ENCODE data around the gene SLC3A2. TPM values are rescaled to one million over a fixed set of nuclear protein-coding genes. Genes with fewer than 3 reads are reported as not detected.
"Not testable (repeated sequence)": the region's sequence is repeated elsewhere in the genome, so short reads cannot be mapped to it uniquely, and the experiment has no call there.

Gene SLC3A2
- total RNA-seq, 2 donors from 2014 or later: 730 to 898 TPM

DNA sequence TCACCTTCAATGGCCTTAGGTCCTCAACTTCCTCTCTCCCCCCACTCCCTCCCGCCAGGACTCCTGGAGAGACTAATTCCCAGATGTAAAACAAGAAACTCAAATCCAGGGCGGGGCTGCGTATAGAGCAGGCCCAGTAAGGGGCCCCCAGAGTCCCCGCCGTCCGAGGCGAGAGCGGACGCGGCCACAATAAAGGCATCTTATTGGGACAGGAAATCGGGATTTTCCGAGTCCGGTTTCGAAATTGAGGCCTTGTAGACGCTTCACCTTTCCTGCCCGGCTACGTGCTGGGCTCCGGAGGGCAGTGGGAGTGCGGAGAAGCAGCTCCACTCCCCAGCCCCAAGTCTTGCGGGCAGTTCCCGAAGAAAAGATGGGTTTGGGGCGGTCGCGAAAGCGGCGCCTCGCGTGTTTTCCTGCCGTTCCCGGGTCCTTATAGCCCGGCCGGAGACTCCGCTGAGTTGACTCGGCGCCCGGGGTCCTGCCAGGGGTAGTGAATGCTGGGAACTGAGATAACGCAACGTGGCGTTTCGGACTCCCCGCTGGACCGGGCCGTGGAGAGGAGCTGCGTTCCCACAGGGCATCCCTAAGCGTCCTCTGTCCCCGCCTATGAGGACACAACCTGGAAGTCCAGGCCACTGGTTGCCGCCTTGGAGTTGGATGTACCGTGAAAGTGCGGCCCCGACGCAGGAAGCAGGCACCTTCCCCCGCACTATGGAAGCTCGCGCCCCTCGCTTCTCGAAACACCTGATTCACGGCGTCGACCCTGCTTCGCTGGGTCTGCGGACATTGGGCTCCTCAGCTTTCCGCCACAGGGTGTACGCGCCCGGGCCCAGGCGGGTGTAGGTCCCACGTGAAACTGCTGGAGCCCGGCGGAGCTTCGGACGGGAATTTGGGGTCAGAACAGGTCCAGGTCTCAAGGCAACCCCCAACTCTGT lies 45.3 kb downstream of the SLC3A2 start:
- ATAC-seq (replicated peaks in 1 of 2) (no peak), DNase-seq (no peak)
- Mint-ChIP-seq H3K27me3 (ENCODE audit: low read depth) (peaks cover 81% of the 10 kb centered on the region), H3K9me3 (no peaks in the 10 kb centered on the region), H3K36me3 (ENCODE audit: insufficient read depth in 2 of 2) (no peaks in the 10 kb centered on the region), H3K27ac (no peak overlapping the region), H3K4me3 (peak overlapping the region; percentile 69), H3K4me1 (ENCODE audit: low read depth) (peaks cover 38% of the 10 kb centered on the region)

DNA sequence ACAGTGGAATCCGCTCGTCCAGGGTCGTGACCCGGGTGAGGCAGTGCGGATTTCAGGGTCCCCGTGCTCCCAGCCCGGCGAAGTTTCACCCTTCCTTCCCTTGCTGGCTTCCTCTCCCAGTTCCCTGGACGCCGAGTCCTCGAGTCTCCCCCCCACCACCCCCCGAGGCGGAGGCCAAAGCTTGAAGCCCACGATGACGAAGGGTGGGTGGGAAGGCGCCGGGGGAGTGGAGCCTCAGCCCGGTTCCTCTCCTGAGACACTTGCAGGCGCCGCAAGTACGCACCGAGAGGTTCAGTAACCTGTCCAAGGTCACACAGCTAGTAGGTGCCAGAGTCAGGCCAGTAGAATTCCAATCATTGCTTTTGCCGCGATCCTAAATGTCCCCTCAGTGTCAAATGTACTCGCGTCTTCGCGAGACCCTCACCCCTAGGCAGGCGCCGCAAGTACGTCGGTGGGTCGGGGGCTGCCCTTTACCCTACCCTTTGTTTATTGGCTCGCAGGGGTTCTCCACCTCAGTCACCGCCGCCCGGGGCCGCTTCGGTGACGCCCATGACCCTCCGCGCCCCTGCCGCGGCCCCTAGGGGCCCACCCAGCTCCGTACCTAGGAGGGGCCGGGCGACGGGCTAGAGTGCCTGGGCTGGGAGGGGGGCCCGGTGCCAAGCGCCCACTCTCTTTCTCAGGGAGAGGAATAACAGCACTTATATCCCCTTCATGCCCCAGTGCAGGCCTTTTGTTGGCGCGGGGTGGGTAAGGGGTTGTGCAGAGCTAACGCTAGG lies 46.2 kb downstream of the SLC3A2 start:
- peaks cover 83% of the 10 kb centered on the region for H3K27me3 Mint-ChIP-seq (ENCODE audit: low read depth)
- H3K4me1 Mint-ChIP-seq (ENCODE audit: low read depth): peaks cover 37% of the 10 kb centered on the region
- H3K9me3 Mint-ChIP-seq: no peaks in the 10 kb centered on the region
- DNase-seq (no peak), ATAC-seq (replicated peaks in 1 of 2) (no peak)
- H3K4me3 Mint-ChIP-seq: peak overlapping the region; percentile 69
- H3K36me3 Mint-ChIP-seq (ENCODE audit: insufficient read depth in 2 of 2): no peaks in the 10 kb centered on the region
- H3K27ac Mint-ChIP-seq: no peak overlapping the region

GRCh38 chr11:62928011-62928410 lies 47.3 kb downstream of the SLC3A2 start:
- ATAC-seq (replicated peaks in 1 of 2): no peak
- peaks cover 78% of the 10 kb centered on the region for H3K27me3 Mint-ChIP-seq (ENCODE audit: low read depth)
- no peaks in the 10 kb centered on the region for H3K9me3 Mint-ChIP-seq
- H3K27ac Mint-ChIP-seq: no peak overlapping the region
- no peaks in the 10 kb centered on the region for H3K36me3 Mint-ChIP-seq (ENCODE audit: insufficient read depth in 2 of 2)
- no peak overlapping the region for H3K4me3 Mint-ChIP-seq
- no peak for DNase-seq
- H3K4me1 Mint-ChIP-seq (ENCODE audit: low read depth): peaks cover 26% of the 10 kb centered on the region

GRCh38 chr11:62930157-62930556 lies 49.5 kb downstream of the SLC3A2 start:
- Mint-ChIP-seq H3K4me3 (no peak overlapping the region), H3K4me1 (ENCODE audit: low read depth) (peaks cover 14% of the 10 kb centered on the region), H3K27me3 (ENCODE audit: low read depth) (peaks cover 63% of the 10 kb centered on the region), H3K9me3 (no peaks in the 10 kb centered on the region), H3K36me3 (ENCODE audit: insufficient read depth in 2 of 2) (no peaks in the 10 kb centered on the region), H3K27ac (no peak overlapping the region)
- ATAC-seq (replicated peaks in 1 of 2) (no peak), DNase-seq (no peak)

DNA sequence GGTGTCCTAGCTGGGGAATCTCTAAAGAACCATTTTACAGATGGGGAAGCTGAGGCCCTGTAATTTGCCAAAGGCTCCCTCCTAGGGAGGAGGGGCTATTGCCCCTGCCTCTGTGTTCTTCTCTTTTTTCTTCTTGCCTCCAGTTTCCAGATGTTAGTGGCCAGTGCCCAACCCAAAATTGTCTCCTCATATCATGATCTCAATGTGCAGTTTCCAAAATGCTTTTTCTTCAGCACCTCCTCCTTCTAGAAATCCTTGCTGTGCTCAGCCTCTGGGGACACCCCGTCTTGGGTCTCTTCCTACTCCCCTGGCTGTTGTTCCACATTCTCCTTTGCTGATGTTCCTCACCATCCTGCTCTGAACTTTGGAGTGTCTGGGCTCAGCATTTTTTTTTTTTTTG lies 50.0 kb downstream of the SLC3A2 start:
- Mint-ChIP-seq H3K9me3 (no peaks in the 10 kb centered on the region), H3K36me3 (ENCODE audit: insufficient read depth in 2 of 2) (no peaks in the 10 kb centered on the region), H3K4me3 (no peak overlapping the region), H3K27ac (no peak overlapping the region), H3K4me1 (ENCODE audit: low read depth) (peaks cover 9% of the 10 kb centered on the region), H3K27me3 (ENCODE audit: low read depth) (peaks cover 58% of the 10 kb centered on the region)
- no peak for DNase-seq
- no peak for ATAC-seq (replicated peaks in 1 of 2)

DNA sequence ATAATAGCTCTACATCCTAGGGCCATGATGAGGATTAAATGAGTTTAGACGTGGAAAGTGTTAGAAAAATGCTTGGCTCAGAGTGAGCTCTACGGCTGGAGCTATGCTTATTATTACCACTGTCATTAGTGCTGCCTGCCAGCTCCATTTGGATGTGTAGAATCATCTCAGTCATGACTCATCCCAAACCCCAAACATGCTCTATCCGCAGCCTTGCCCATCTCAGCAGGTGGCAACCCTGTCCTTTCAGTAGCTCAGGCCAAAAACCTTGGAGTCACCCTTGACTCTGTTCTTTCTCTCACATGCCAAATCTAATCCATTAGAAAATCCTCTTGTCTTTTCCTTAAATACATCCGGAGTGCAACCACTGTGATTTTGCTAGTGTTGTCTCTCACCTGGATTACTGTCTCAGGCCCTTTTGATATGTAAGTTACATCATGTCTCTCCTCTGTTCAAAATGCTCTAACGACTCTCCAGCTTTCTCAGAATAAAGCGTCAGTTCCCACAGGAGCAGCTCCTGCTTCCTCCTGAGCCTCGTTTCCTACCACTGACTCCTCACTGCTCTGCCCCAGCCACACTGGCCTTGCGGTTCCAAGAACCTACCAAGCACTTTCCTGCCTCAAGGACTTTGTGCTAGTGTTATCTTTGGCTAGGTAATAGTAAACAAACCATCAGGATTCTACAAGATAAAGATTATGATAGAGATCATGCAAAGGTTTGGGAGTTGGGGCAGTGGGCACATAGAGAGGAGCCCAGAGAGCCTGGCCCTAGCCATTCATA lies 51.0 kb downstream of the SLC3A2 start:
- H3K4me1 Mint-ChIP-seq (ENCODE audit: low read depth): no peaks in the 10 kb centered on the region

GRCh38 chr11:62933285-62933684 lies 52.6 kb downstream of the SLC3A2 start:
- no peak for DNase-seq
- Mint-ChIP-seq H3K36me3 (ENCODE audit: insufficient read depth in 2 of 2) (peaks cover 6% of the 10 kb centered on the region in 2 donors), H3K4me1 (ENCODE audit: low read depth) (no peaks in the 10 kb centered on the region), H3K27ac (no peak overlapping the region), H3K27me3 (ENCODE audit: low read depth) (peaks cover 38% of the 10 kb centered on the region), H3K4me3 (no peak overlapping the region), H3K9me3 (peaks cover 3 to 8% of the 10 kb centered on the region in 2 donors)
- no peak for ATAC-seq (replicated peaks in 1 of 2)

More for the DNA sequence above, 51.0 kb downstream of the SLC3A2 start:
- no peak for DNase-seq
- Mint-ChIP-seq H3K4me3 (no peak overlapping the region), H3K27ac (no peak overlapping the region), H3K36me3 (ENCODE audit: insufficient read depth in 2 of 2) (no peaks in the 10 kb centered on the region), H3K27me3 (ENCODE audit: low read depth) (peaks cover 49% of the 10 kb centered on the region), H3K9me3 (no peaks in the 10 kb centered on the region)
- no peak for ATAC-seq (replicated peaks in 1 of 2)

DNA sequence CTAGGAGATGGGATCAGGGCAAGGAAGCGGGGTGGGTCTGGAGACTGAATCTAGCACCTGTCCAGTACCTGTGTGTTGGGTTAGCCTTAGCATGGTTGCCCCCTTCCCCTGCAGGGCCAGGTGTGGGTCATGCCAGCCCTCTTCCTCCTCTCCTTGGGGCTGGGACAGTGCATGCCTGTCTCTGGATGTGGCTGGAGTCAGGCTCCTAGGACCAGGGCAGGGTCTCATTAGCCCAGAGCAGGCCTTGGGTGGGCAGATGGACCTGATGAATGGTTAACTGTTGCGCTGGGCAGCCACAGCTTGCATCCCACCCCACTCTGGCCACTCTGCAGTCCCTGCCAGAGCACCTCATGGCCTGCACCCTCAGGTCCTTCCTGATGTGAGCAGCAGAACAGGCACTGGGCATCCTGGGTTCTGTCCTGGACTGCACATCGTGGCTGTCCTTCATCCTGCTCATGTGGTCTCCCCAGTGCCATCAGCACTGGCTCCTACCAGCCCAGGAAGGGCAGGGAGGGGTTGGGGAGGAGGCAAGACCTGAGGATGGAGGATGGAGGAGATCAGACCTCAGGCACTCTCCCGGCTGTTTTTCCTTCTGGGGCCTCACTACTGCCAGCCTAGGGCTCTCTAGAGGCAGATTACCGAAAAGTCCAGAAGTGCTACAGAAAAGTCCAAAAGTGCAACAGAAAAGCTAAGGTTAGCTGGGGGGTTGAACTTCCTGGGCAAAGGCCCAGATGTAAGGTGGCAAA lies 53.2 kb downstream of the SLC3A2 start:
- Mint-ChIP-seq H3K4me3 (no peak overlapping the region), H3K27ac (no peak overlapping the region)

DNA sequence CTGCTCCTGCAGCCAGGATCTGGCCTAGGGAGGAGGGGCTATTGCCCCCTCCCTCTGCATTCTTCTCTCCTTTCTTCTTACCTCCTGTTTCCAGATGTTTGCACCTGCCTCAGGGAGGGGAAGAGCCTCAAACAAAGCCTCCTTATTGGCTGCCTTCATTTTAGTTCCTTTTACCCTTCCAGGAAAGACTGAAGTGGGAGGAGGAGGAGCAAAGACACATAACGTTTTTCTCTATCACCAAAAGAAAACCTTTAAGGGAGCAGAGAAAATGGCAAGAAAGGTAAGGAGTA lies 53.7 kb downstream of the SLC3A2 start:
- ATAC-seq (replicated peaks in 1 of 2): no peak
- no peak for DNase-seq
- Mint-ChIP-seq H3K4me3 (no peak overlapping the region), H3K4me1 (ENCODE audit: low read depth) (no peaks in the 10 kb centered on the region), H3K36me3 (ENCODE audit: insufficient read depth in 2 of 2) (peaks cover 6% of the 10 kb centered on the region in 2 donors), H3K27ac (no peak overlapping the region), H3K27me3 (ENCODE audit: low read depth) (peaks cover 26% of the 10 kb centered on the region), H3K9me3 (peaks cover 3 to 8% of the 10 kb centered on the region in 2 donors)

More for the DNA sequence above, 53.2 kb downstream of the SLC3A2 start:
- ATAC-seq (replicated peaks in 1 of 2) (no peak), DNase-seq (no peak)
- H3K27me3 Mint-ChIP-seq (ENCODE audit: low read depth): peaks cover 31% of the 10 kb centered on the region
- no peaks in the 10 kb centered on the region for H3K4me1 Mint-ChIP-seq (ENCODE audit: low read depth)
- peaks cover 3 to 8% of the 10 kb centered on the region in 2 donors for H3K9me3 Mint-ChIP-seq
- H3K36me3 Mint-ChIP-seq (ENCODE audit: insufficient read depth in 2 of 2): peaks cover 6% of the 10 kb centered on the region in 2 donors

GRCh38 chr11:62937528-62937927 lies 56.8 kb downstream of the SLC3A2 start:
- not testable (repeated sequence) for H3K4me3 Mint-ChIP-seq; H3K4me1 Mint-ChIP-seq (ENCODE audit: low read depth); H3K9me3 Mint-ChIP-seq; H3K27me3 Mint-ChIP-seq (ENCODE audit: low read depth); H3K27ac Mint-ChIP-seq; ATAC-seq (replicated peaks in 1 of 2); DNase-seq; H3K36me3 Mint-ChIP-seq (ENCODE audit: insufficient read depth in 2 of 2)

Data from activated T-cell treated with anti-CD3 and anti-CD28 coated beads, Interleukin-2, amount 50 U/mL, for 72 hours (primary cell).